ENCODE results near the gene PKP4. TPM values are rescaled to one million over a fixed set of nuclear protein-coding genes. Genes with fewer than 3 reads are reported as not detected.

The PKP4 gene
- total RNA-seq, 4 donors from 2014 or later: 58.2 to 115 (median 89.9) TPM

- Histone ChIP-seq H3K27ac (no peak overlapping the region), H3K4me1 (no peaks in the 10 kb centered on the region), H3K36me3 (peaks cover 0 to 34% of the 10 kb centered on the region in 2 donors), H3K9me3 (no peaks in the 10 kb centered on the region), H3K4me3 (no peak overlapping the region), H3K27me3 (no peaks in the 10 kb centered on the region)
- 88 to 97% methylated on average over 3 of the region's 6 CpGs for WGBS, 2 donors (ENCODE audit: low coverage in 1 of 2)
- TF ChIP-seq EP300 (IDR thresholded peaks at IDR 0.05) (no peak), POLR2A (IDR thresholded peaks at IDR 0.05) (no peak), POLR2AphosphoS5 (IDR thresholded peaks at IDR 0.05) (no peak), CTCF (IDR thresholded peaks at IDR 0.05) (no peak)
- no peak for ATAC-seq
Measured at GRCh38 chr2:158650646-158651357, 194.1 kb downstream of the PKP4 start.

GRCh38 chr2:158651358-158652057 is 194.8 kb downstream of the PKP4 start:
- TF ChIP-seq POLR2A (IDR thresholded peaks at IDR 0.05): no peak
- TF ChIP-seq EP300 (IDR thresholded peaks at IDR 0.05): no peak
- TF ChIP-seq POLR2AphosphoS5 (IDR thresholded peaks at IDR 0.05): no peak
- no peak for TF ChIP-seq CTCF (IDR thresholded peaks at IDR 0.05)
- WGBS, 2 donors (ENCODE audit: low coverage in 1 of 2): 94 to 97% methylated on average over 2 to 4 of the region's 6 CpGs
- Histone ChIP-seq H3K4me3 (no peak overlapping the region), H3K36me3 (peaks cover 0 to 34% of the 10 kb centered on the region in 2 donors), H3K4me1 (no peaks in the 10 kb centered on the region), H3K27ac (no peak overlapping the region), H3K27me3 (no peaks in the 10 kb centered on the region), H3K9me3 (no peaks in the 10 kb centered on the region)
- no peak for ATAC-seq

GRCh38 chr2:158655628-158656027 is 198.9 kb downstream of the PKP4 start:
- Histone ChIP-seq H3K36me3 (peaks cover 0 to 47% of the 10 kb centered on the region in 2 donors), H3K9me3 (no peaks in the 10 kb centered on the region), H3K27me3 (no peaks in the 10 kb centered on the region), H3K4me1 (no peaks in the 10 kb centered on the region), H3K4me3 (no peak overlapping the region), H3K27ac (no peak overlapping the region)
- no peak for TF ChIP-seq POLR2A (IDR thresholded peaks at IDR 0.05)
- TF ChIP-seq POLR2AphosphoS5 (IDR thresholded peaks at IDR 0.05): no peak
- no peak for TF ChIP-seq EP300 (IDR thresholded peaks at IDR 0.05)
- no peak for TF ChIP-seq CTCF (IDR thresholded peaks at IDR 0.05)
- ATAC-seq: no peak
- WGBS, 2 donors (ENCODE audit: low coverage in 1 of 2): 50 to 89% methylated on average over 2 to 3 of the region's 3 CpGs

GRCh38 chr2:158656492-158657229 is 199.9 kb downstream of the PKP4 start:
- TF ChIP-seq POLR2AphosphoS5 (IDR thresholded peaks at IDR 0.05) (no peak), CTCF (IDR thresholded peaks at IDR 0.05) (no peak), EP300 (IDR thresholded peaks at IDR 0.05) (no peak), POLR2A (IDR thresholded peaks at IDR 0.05) (no peak)
- H3K9me3 ChIP-seq: no peaks in the 10 kb centered on the region
- H3K27me3 ChIP-seq: no peaks in the 10 kb centered on the region
- H3K36me3 ChIP-seq: peaks cover 0 to 47% of the 10 kb centered on the region in 2 donors
- 81 to 100% methylated on average over 5 to 8 of the region's 10 CpGs for WGBS, 2 donors (ENCODE audit: low coverage in 1 of 2)
- ATAC-seq: no peak
- H3K4me3 ChIP-seq: no peak overlapping the region
- H3K4me1 ChIP-seq: no peaks in the 10 kb centered on the region
- H3K27ac ChIP-seq: no peak overlapping the region
